ENCODE data around the gene SENP2. TPM values are rescaled to one million over a fixed set of nuclear protein-coding genes. Genes with fewer than 3 reads are reported as not detected.
A peak's percentile ranks its signal among the peaks of the same experiment; 100 is the strongest.

Gene SENP2
- polyA plus RNA-seq, 1 of the 3 experiments (the other 2 are of a cell fraction) = 7.1 TPM

DNA sequence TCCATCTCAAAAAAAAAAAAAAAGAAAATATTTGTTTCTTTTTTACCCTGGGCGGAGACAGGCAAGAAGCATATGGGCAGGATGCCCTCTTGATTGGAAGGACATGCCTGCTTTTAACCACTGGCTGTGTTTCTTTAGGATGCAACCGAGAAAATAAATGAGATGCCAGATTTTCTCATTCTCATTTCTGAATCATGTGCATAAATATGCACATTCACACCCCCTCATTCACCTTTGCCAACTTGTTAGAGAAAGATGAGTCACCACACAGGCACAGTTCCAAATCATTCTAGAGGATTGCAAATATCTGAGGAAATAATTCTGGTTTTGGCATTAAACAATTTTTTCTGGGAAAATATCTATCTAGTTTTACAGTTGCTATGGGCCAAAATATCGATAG is 37.0 kb upstream of the SENP2 start:
- CTCF ChIA-PET = no interaction called here
- Histone ChIP-seq H3K9me3 (no peaks in the 10 kb centered on the region), H3K9me2 (no peaks in the 10 kb centered on the region), H3K4me2 (no peak overlapping the region), H3F3A (replicated peaks; ENCODE audit: insufficient read depth) (peaks cover 19% of the 10 kb centered on the region), H3K79me2 (ENCODE audit: insufficient read depth) (no peaks in the 10 kb centered on the region), H2AFZ (ENCODE audit: low read depth) (no peak overlapping the region; the same call in 1 of the 2 replicates), H3K36me3 (replicated peaks in 1 of 2; ENCODE audit: control insufficient read depth in 1 of 2, insufficient read depth in 2 of 2, low read length in 1 of 2) (no peaks in the 10 kb centered on the region), H3K4me1 (ENCODE audit: control insufficient read depth in 1 of 2, insufficient read depth in 2 of 2, low read depth in 1 of 2, low read length in 1 of 2) (peaks cover 0 to 9% of the 10 kb centered on the region in 2 experiments; a peak in 1 of 4 replicates), H4K20me1 (ENCODE audit: insufficient read depth) (no peaks in the 10 kb centered on the region), H3K4me3 (ENCODE audit: low read depth in 2 of 2, low read length in 1 of 2) (no peak overlapping the region), H3K27ac (ENCODE audit: low read depth in 2 of 2, low read length in 1 of 2) (peak overlapping the region in 1 of 2 experiments; percentile 41; a peak in 1 of 4 replicates), H3K9ac (no peak overlapping the region), H3K27me3 (ENCODE audit: insufficient read depth) (no peaks in the 10 kb centered on the region)
- 23% methylated on average over 3 of the region's 3 CpGs for WGBS (ENCODE audit: low lambda C conversion rate)
- peak; percentile 16; the same call in 1 of the 2 replicates for TF ChIP-seq POLR2AphosphoS5 (IDR thresholded peaks at IDR 0.05; ENCODE audit: low read depth, low read length)
- no peak for TF ChIP-seq RFX5 (IDR thresholded peaks at IDR 0.05; ENCODE audit: low read length)
- peak; percentile 59 for TF ChIP-seq TCF12 (IDR thresholded peaks at IDR 0.05)
- TF ChIP-seq, protein P1, sequence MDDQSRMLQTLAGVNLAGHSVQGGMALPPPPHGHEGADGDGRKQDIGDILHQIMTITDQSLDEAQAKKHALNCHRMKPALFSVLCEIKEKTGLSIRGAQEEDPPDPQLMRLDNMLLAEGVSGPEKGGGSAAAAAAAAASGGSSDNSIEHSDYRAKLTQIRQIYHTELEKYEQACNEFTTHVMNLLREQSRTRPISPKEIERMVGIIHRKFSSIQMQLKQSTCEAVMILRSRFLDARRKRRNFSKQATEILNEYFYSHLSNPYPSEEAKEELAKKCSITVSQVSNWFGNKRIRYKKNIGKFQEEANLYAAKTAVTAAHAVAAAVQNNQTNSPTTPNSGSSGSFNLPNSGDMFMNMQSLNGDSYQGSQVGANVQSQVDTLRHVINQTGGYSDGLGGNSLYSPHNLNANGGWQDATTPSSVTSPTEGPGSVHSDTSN (IDR thresholded peaks at IDR 0.05) = peak; percentile 63
- TF ChIP-seq EZH2phosphoT487 (IDR thresholded peaks at IDR 0.05; ENCODE audit: borderline replicate concordance, low read depth) = no peak
- TF ChIP-seq FOSL2 (IDR thresholded peaks at IDR 0.05; ENCODE audit: borderline replicate concordance, low read depth) = peak; percentile 84
- TF ChIP-seq JUND (IDR thresholded peaks at IDR 0.05) = peak; percentile 86
- no peak for TF ChIP-seq REST (IDR thresholded peaks at IDR 0.05; ENCODE audit: low read depth, low read length)
- TF ChIP-seq EP300 (IDR thresholded peaks at IDR 0.05; ENCODE audit: borderline replicate concordance in 1 of 2, low read depth in 1 of 2, low read length in 1 of 2) = 0 out of 4 replicates have a peak, but pooled peaks of 1 of the 2 experiments have one; percentile 16
- peak; percentile 44; the same call in 1 of the 2 replicates for TF ChIP-seq RXRA (IDR thresholded peaks at IDR 0.05; ENCODE audit: borderline replicate concordance, low read depth)
- peak; percentile 95 for TF ChIP-seq NFIC (IDR thresholded peaks at IDR 0.05; ENCODE audit: borderline replicate concordance)
- no peak for DNase-seq
- POLR2A ChIA-PET = no interaction called here

DNA sequence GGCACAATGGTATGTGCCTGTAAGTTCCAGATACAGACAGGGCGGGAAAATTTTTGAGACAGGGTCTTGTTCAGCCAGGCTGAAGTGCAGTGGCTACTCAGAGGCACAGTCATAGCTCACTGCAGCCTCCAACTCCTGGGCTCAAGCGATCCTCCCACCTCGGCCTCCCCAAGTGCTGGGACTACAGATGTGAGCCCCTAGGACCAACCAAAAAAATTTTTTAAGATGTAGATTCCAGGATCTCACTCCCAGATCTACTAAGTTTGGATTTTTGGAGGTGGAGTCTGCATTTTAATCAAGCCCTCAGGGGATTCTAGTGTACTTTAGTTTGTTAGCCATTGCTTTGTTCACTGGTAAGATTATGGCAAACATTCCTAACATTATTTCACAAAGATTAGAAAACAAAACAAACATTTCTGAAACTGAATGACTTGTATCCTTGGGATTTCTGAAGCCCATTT is 36.4 kb upstream of the SENP2 start:
- Histone ChIP-seq H3F3A (replicated peaks; ENCODE audit: insufficient read depth) (peaks cover 19% of the 10 kb centered on the region), H2AFZ (ENCODE audit: low read depth) (no peak overlapping the region), H3K27ac (ENCODE audit: low read depth in 2 of 2, low read length in 1 of 2) (peak overlapping the region in 1 of 2 experiments; percentile 41; a peak in 1 of 4 replicates), H3K9ac (no peak overlapping the region), H3K9me2 (no peaks in the 10 kb centered on the region), H3K27me3 (ENCODE audit: insufficient read depth) (no peaks in the 10 kb centered on the region), H3K79me2 (ENCODE audit: insufficient read depth) (no peaks in the 10 kb centered on the region), H3K9me3 (no peaks in the 10 kb centered on the region), H3K4me2 (no peak overlapping the region), H3K36me3 (replicated peaks in 1 of 2; ENCODE audit: control insufficient read depth in 1 of 2, insufficient read depth in 2 of 2, low read length in 1 of 2) (no peaks in the 10 kb centered on the region), H3K4me3 (ENCODE audit: low read depth in 2 of 2, low read length in 1 of 2) (no peak overlapping the region), H3K4me1 (ENCODE audit: control insufficient read depth in 1 of 2, insufficient read depth in 2 of 2, low read depth in 1 of 2, low read length in 1 of 2) (peaks cover 0 to 9% of the 10 kb centered on the region in 2 experiments; a peak in 1 of 4 replicates), H4K20me1 (ENCODE audit: insufficient read depth) (no peaks in the 10 kb centered on the region)
- ChIA-PET POLR2A (no interaction called here), CTCF (no interaction called here)
- DNase-seq = no peak
- WGBS (ENCODE audit: low lambda C conversion rate) = 94% methylated on average over 3 of the region's 3 CpGs
- TF ChIP-seq, protein P1 (IDR thresholded peaks at IDR 0.05) = no peak
- TF ChIP-seq EP300 (IDR thresholded peaks at IDR 0.05; ENCODE audit: borderline replicate concordance in 1 of 2, low read depth in 1 of 2, low read length in 1 of 2) (no peak), RXRA (IDR thresholded peaks at IDR 0.05; ENCODE audit: borderline replicate concordance, low read depth) (no peak), TCF12 (IDR thresholded peaks at IDR 0.05) (no peak), NFIC (IDR thresholded peaks at IDR 0.05; ENCODE audit: borderline replicate concordance) (no peak), TEAD4 (IDR thresholded peaks at IDR 0.05; ENCODE audit: borderline replicate concordance, insufficient read depth) (no peak), EZH2phosphoT487 (IDR thresholded peaks at IDR 0.05; ENCODE audit: borderline replicate concordance, low read depth) (no peak), CHD2 (IDR thresholded peaks at IDR 0.05; ENCODE audit: low read length, partially characterized antibody) (no peak), RFX5 (IDR thresholded peaks at IDR 0.05; ENCODE audit: low read length) (no peak), USF1 (IDR thresholded peaks at IDR 0.05; ENCODE audit: borderline replicate concordance, low read depth) (no peak), YY1 (IDR thresholded peaks at IDR 0.05; ENCODE audit: low read depth) (no peak), REST (IDR thresholded peaks at IDR 0.05; ENCODE audit: low read depth, low read length) (no peak)

All from SK-N-SH (cell line).